ENCODE measurements around the gene CPNE2. TPM values are rescaled to one million over a fixed set of nuclear protein-coding genes. Genes with fewer than 3 reads are reported as not detected.
A peak's percentile ranks its signal among the peaks of the same experiment; 100 is the strongest.

Gene CPNE2
- total and polyA plus RNA-seq, 3 donors from 2014 or later, result 18.3 to 51.8 (median 25.2) TPM

DNA sequence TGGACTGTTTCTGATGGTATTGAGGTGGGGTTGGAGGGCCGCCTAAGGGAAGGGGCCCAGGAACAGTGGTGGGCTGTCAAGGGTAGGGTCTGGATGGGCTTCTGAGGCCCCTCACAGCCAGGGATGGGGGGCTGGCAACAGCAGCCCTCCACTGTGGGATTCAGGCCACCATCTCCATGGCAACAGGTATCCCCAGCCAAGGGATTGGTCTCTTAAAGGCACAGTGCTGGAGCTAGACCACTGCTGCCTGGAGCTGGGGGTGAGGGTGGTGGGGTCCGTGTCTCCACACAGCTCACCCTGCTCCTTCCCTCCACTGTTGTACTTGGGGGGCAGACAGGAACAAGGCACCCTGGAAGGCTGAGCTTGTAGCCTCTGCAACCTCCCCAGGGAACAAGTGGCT is 51.6 kb downstream of the CPNE2 start:
- no peak for DNase-seq
- H3K27me3 ChIP-seq, result no peaks in the 10 kb centered on the region
- H3K4me1 ChIP-seq, result peaks cover 16% of the 10 kb centered on the region
- H3K4me3 ChIP-seq, result no peak overlapping the region
- WGBS, 2 donors, result 83 to 100% methylated on average over 1 to 2 of the region's 2 CpGs
- H3K27ac ChIP-seq, result no peak overlapping the region
- TF ChIP-seq POLR2A (IDR thresholded peaks at IDR 0.05), result no peak
- TF ChIP-seq, protein P1, sequence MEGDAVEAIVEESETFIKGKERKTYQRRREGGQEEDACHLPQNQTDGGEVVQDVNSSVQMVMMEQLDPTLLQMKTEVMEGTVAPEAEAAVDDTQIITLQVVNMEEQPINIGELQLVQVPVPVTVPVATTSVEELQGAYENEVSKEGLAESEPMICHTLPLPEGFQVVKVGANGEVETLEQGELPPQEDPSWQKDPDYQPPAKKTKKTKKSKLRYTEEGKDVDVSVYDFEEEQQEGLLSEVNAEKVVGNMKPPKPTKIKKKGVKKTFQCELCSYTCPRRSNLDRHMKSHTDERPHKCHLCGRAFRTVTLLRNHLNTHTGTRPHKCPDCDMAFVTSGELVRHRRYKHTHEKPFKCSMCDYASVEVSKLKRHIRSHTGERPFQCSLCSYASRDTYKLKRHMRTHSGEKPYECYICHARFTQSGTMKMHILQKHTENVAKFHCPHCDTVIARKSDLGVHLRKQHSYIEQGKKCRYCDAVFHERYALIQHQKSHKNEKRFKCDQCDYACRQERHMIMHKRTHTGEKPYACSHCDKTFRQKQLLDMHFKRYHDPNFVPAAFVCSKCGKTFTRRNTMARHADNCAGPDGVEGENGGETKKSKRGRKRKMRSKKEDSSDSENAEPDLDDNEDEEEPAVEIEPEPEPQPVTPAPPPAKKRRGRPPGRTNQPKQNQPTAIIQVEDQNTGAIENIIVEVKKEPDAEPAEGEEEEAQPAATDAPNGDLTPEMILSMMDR (IDR thresholded peaks at IDR 0.05), result no peak
- intact Hi-C loops (cut with DNase I; ENCODE audit: low total_unique reads), result no loop called here
- H3K9me3 ChIP-seq, result no peaks in the 10 kb centered on the region
- H3K36me3 ChIP-seq (ENCODE audit: low read depth, missing control alignments), result no peaks in the 10 kb centered on the region

DNA sequence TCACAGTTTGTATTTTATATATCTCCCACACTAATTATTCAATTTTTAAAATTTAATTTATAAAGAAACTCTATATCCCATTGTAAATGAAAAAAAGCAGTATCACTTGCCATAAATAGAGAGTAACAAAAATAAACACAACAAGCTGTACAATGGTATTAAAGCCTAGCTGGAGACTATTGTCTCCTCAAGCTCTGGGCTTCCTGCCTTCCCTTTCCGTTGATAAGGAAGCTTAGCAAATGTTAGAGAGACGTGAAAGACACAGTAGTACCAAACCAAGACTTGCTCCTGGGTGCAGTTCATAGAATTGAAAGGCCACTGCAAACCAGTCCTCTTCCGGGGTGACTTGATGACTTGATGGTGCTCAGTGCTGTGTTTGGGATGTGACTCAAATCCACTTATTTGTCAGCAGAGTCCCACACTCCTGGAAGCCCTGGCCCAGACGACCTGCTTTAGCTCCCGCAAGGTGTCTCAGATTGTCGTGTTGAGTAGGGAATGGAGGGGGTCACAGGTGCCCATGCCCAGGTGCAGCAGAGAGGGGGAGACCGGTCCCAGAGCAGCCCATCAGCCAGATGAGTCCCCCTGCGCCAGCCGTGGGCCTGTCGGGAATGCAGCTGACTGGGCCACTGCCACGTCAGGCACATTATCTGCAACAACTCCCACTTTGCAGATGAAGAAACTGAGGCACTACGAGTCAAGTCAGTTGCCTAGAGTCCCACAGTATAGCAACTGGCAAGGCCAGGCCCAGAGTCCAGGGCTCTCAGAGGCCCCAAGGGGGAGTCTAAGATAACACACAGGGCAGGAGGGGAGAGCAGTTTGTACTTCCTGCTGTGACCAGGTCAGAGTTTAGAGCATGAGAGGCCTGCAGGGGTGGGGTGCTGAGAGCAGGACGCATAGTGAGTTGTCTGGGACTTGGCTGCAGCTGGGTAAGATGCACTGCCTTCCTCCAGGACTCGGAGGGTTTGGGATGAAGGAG is 53.0 kb downstream of the CPNE2 start:
- H3K9me3 ChIP-seq, result no peaks in the 10 kb centered on the region
- H3K4me1 ChIP-seq, result peaks cover 13% of the 10 kb centered on the region
- DNase-seq, result no peak
- no peaks in the 10 kb centered on the region for H3K36me3 ChIP-seq (ENCODE audit: low read depth, missing control alignments)
- H3K27ac ChIP-seq, result no peak overlapping the region
- H3K4me3 ChIP-seq, result no peak overlapping the region
- no peaks in the 10 kb centered on the region for H3K27me3 ChIP-seq
- intact Hi-C loops (cut with DNase I; ENCODE audit: low total_unique reads), result no loop called here
- WGBS, 2 donors, result 59 to 62% methylated on average over 7 to 14 of the region's 14 CpGs
- no peak for TF ChIP-seq POLR2A (IDR thresholded peaks at IDR 0.05)
- TF ChIP-seq, protein P1 (IDR thresholded peaks at IDR 0.05), result no peak

DNA sequence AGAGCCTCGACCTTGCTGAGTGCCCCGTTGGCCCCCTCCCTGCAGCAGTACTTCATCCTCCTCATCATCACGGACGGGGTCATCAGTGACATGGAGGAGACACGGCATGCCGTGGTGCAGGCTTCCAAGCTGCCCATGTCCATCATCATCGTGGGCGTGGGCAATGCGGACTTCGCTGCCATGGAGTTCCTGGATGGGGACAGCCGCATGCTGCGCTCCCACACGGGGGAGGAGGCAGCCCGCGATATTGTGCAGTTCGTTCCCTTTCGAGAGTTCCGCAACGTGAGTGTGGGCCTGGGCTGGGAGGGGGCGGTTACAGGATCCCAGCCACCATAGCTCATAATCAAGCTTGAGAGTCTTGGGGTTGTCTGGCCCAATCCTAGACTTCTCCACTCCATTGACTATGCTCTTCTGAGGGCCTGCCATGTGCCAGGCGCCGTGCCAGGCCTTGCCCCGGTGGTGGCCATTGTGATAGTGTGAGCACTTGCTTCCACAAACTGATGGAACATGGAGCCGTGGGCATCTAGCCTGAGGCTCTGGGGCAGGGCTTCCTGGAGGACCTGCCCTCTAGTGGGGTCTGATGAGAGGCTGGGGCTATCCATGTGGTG is 53.8 kb downstream of the CPNE2 start:
- H3K4me1 ChIP-seq, result peaks cover 19% of the 10 kb centered on the region
- H3K4me3 ChIP-seq, result no peak overlapping the region
- H3K27me3 ChIP-seq, result no peaks in the 10 kb centered on the region
- intact Hi-C loops (cut with DNase I; ENCODE audit: low total_unique reads), result no loop called here
- H3K9me3 ChIP-seq, result no peaks in the 10 kb centered on the region
- H3K36me3 ChIP-seq (ENCODE audit: low read depth, missing control alignments), result no peaks in the 10 kb centered on the region
- H3K27ac ChIP-seq, result no peak overlapping the region
- peak; percentile 29 for DNase-seq
- no peak for TF ChIP-seq POLR2A (IDR thresholded peaks at IDR 0.05)
- TF ChIP-seq, protein P1 (IDR thresholded peaks at IDR 0.05), result no peak
- WGBS, 2 donors, result 69 to 73% methylated on average over 10 to 23 of the region's 24 CpGs

DNA sequence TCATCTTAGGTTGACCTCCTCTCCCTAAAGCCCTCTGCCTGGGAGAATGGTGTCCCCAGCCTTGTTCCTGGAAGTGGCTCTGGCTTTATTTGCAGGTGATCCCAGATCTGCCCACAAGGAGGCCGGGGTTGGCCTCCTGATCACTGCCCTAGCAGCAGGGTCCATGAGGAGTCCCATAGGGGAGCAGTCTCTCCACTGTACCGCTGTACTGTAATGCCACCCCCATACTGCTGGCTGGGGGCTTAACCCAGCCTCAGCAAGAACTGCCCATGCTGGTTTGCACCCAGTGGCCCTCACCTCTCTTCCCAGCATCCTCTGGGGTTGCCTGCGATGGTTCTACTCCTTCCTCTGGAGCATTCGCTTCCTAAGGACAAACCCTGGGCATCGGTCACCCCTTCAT is 54.4 kb downstream of the CPNE2 start:
- intact Hi-C loops (cut with DNase I; ENCODE audit: low total_unique reads), result no loop called here

More for the DNA sequence above, 54.4 kb downstream of the CPNE2 start:
- Histone ChIP-seq H3K36me3 (ENCODE audit: low read depth, missing control alignments) (no peaks in the 10 kb centered on the region), H3K9me3 (no peaks in the 10 kb centered on the region), H3K27me3 (no peaks in the 10 kb centered on the region), H3K4me3 (no peak overlapping the region), H3K4me1 (peaks cover 24% of the 10 kb centered on the region), H3K27ac (no peak overlapping the region)
- WGBS, 2 donors, result 92 to 94% methylated on average over 4 to 5 of the region's 5 CpGs
- no peak for DNase-seq
- TF ChIP-seq, protein P1 (IDR thresholded peaks at IDR 0.05), result peak in 1 of 3 experiments; percentile 3
- no peak for TF ChIP-seq POLR2A (IDR thresholded peaks at IDR 0.05)

Data from testis (tissue), 3 donors.